Nephron (organoid): ENCODE results near the gene COG5.

Experiments
- H3K27ac Mint-ChIP-seq, 3 experiments: 2 replicates each; pipeline ENCODE4 v1.8.0; 2020; ENCODE audit warnings: mixed read lengths in 3 of 3, mild to moderate bottlenecking in 2 of 3, moderate library complexity in 1 of 3
- H3K27me3 Mint-ChIP-seq: 2 replicates; pipeline ENCODE4 v1.8.0; 2021; ENCODE audit warnings: low read depth, mild to moderate bottlenecking, moderate library complexity, mixed read lengths
- H3K36me3 Mint-ChIP-seq: 2 replicates; pipeline ENCODE4 v1.8.0; 2020; ENCODE audit warnings: low read depth, mixed read lengths
- H3K4me1 Mint-ChIP-seq: 2 replicates; pipeline ENCODE4 v1.8.0; 2020; ENCODE audit warnings: mixed read lengths
- H3K4me3 Mint-ChIP-seq, 3 experiments: 2 replicates each; pipeline ENCODE4 v1.8.0; 2020; ENCODE audit warnings: mild to moderate bottlenecking in 3 of 3, mixed read lengths in 3 of 3, moderate library complexity in 2 of 3
- H3K9me3 Mint-ChIP-seq: 2 replicates; pipeline ENCODE4 v1.8.0; 2020; ENCODE audit warnings: mixed read lengths
- CTCF ChIP-seq, 3 experiments: fragments of 200-600 bp; sonication (generic); IDR thresholded peaks; one replicate each; pipeline ENCODE4 v1.5.0; 2021; ENCODE audit warnings: antibody characterized with exemption in 3 of 3; ENCODE audit not compliant: unreplicated experiment in 3 of 3

COG5 gene

GRCh38 chr7:107370816-107371215, 192.9 kb downstream of the COG5 start:
- no peak overlapping the region for H3K27ac Mint-ChIP-seq
- no peaks in the 10 kb centered on the region for H3K9me3 Mint-ChIP-seq
- no peak overlapping the region for H3K4me3 Mint-ChIP-seq
- H3K4me1 Mint-ChIP-seq, result peaks cover 20% of the 10 kb centered on the region
- no peak for TF ChIP-seq CTCF (IDR thresholded peaks at IDR 0.05; ENCODE audit: unreplicated experiment in 3 of 3)
- H3K27me3 Mint-ChIP-seq, result no peaks in the 10 kb centered on the region
- H3K36me3 Mint-ChIP-seq, result no peaks in the 10 kb centered on the region

GRCh38 chr7:107364787-107365186, 198.9 kb downstream of the COG5 start:
- Mint-ChIP-seq H3K27ac (no peak overlapping the region), H3K27me3 (no peaks in the 10 kb centered on the region), H3K9me3 (no peaks in the 10 kb centered on the region), H3K4me1 (no peaks in the 10 kb centered on the region), H3K36me3 (peaks cover 26% of the 10 kb centered on the region), H3K4me3 (no peak overlapping the region)
- TF ChIP-seq CTCF (IDR thresholded peaks at IDR 0.05; ENCODE audit: unreplicated experiment in 3 of 3), result no peak

DNA sequence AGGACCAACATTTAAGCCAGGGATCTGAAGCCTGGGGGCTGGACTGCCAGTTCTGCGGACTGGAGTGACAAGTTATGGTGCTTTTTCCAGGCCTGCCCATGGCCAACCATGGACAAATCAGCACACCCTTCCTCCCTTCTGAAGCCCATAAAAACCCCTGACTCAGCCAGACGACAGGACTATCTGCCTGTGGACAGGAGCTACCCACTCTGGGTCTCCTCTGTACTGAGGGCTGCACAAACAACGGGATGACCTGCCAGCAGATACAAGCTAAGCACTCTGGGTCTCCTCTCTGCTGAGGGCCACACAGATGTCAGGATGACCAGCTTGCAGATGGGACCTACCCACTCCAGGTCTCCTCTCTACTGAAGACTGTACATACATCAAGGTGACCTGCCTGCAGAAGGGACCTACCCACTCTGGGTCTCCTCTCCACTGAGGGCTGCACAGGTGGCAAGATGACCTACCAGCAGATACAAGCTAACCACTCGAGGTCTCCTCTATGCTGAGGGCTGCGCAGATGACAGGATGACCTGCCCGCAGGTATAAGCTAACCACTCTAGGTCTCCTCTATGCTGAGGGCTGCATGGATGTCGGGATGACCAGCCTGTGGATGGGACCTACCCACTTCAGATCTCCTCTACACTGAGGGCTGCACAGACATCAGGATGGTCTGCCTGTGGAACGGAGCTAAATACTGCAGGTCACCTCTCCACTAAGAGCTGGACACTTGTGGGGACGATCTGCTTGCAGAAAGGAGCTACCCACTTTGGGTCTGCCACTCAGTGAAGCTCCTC, 204.0 kb downstream of the COG5 start:
- Mint-ChIP-seq H3K4me1 (no peaks in the 10 kb centered on the region), H3K27me3 (no peaks in the 10 kb centered on the region)
- no peak for TF ChIP-seq CTCF (IDR thresholded peaks at IDR 0.05; ENCODE audit: unreplicated experiment in 3 of 3)

GRCh38 chr7:107355616-107356015, 208.1 kb downstream of the COG5 start:
- Mint-ChIP-seq H3K9me3 (no peaks in the 10 kb centered on the region), H3K4me3 (no peak overlapping the region), H3K27me3 (no peaks in the 10 kb centered on the region), H3K4me1 (no peaks in the 10 kb centered on the region), H3K36me3 (peaks cover 18% of the 10 kb centered on the region), H3K27ac (no peak overlapping the region)
- no peak for TF ChIP-seq CTCF (IDR thresholded peaks at IDR 0.05; ENCODE audit: unreplicated experiment in 3 of 3)

More for the DNA sequence above, 204.0 kb downstream of the COG5 start:
- Mint-ChIP-seq H3K27ac (no peak overlapping the region), H3K36me3 (peaks cover 35% of the 10 kb centered on the region), H3K4me3 (no peak overlapping the region), H3K9me3 (no peaks in the 10 kb centered on the region)

GRCh38 chr7:107354640-107355039, 209.1 kb downstream of the COG5 start:
- Mint-ChIP-seq H3K9me3 (no peaks in the 10 kb centered on the region), H3K36me3 (peaks cover 12% of the 10 kb centered on the region), H3K27ac (no peak overlapping the region), H3K4me1 (no peaks in the 10 kb centered on the region), H3K4me3 (no peak overlapping the region), H3K27me3 (no peaks in the 10 kb centered on the region)
- TF ChIP-seq CTCF (IDR thresholded peaks at IDR 0.05; ENCODE audit: unreplicated experiment in 3 of 3), result no peak

GRCh38 chr7:107353701-107354100, 210.0 kb downstream of the COG5 start:
- H3K27ac Mint-ChIP-seq, result no peak overlapping the region
- no peaks in the 10 kb centered on the region for H3K27me3 Mint-ChIP-seq
- peaks cover 7% of the 10 kb centered on the region for H3K36me3 Mint-ChIP-seq
- TF ChIP-seq CTCF (IDR thresholded peaks at IDR 0.05; ENCODE audit: unreplicated experiment in 3 of 3), result no peak
- no peak overlapping the region for H3K4me3 Mint-ChIP-seq
- no peaks in the 10 kb centered on the region for H3K4me1 Mint-ChIP-seq
- H3K9me3 Mint-ChIP-seq, result no peaks in the 10 kb centered on the region
